CD4-positive, alpha-beta T cell treated with Interleukin-2 at 100 ng/mL for 4 hours (primary cell): ENCODE measurements around the gene CAMTA1.
"Not testable (repeated sequence)": the region's sequence is repeated elsewhere in the genome, so short reads cannot be mapped to it uniquely, and the experiment has no call there.

Experiments
- DNase-seq: peaks from one replicate; pipeline ENCODE4 v3.0.0-alpha.2; 2020; ENCODE audit warnings: low spot score

Gene CAMTA1

GRCh38 chr1:7781923-7782495 lies 996.8 kb downstream of the CAMTA1 start:
- no peak for DNase-seq

GRCh38 chr1:7783178-7783711 lies 998.0 kb downstream of the CAMTA1 start:
- peak; percentile 28 for DNase-seq

GRCh38 chr1:7783826-7784491 lies 998.7 kb downstream of the CAMTA1 start, which contains the start of gene PER3:
TSS of gene PER3 (plus strand) at chr1:7784291. CDS start at chr1:7784878, 587 bp downstream.
- DNase-seq = peak; percentile 91

GRCh38 chr1:7784492-7785071 lies 999.3 kb downstream of the CAMTA1 start:
- DNase-seq = no peak

GRCh38 chr1:7785108-7785507 lies 999.9 kb downstream of the CAMTA1 start:
- no peak for DNase-seq

GRCh38 chr1:7786795-7787194 lies 1001.5 kb downstream of the CAMTA1 start:
- DNase-seq = no peak

- DNase-seq = no peak
Measured at GRCh38 chr1:7789828-7790227, 1004.6 kb downstream of the CAMTA1 start.

- DNase-seq = not testable (repeated sequence)
Measured at GRCh38 chr1:7791027-7791426, 1005.8 kb downstream of the CAMTA1 start.

- no peak for DNase-seq
Measured at GRCh38 chr1:7795406-7795805, 1010.2 kb downstream of the CAMTA1 start.

GRCh38 chr1:7805460-7805859 lies 1020.2 kb downstream of the CAMTA1 start:
- no peak for DNase-seq

GRCh38 chr1:7808253-7808844 lies 1023.1 kb downstream of the CAMTA1 start:
- DNase-seq = peak; percentile 20

GRCh38 chr1:7809742-7810141 lies 1024.5 kb downstream of the CAMTA1 start:
- no peak for DNase-seq

- DNase-seq = no peak
Measured at GRCh38 chr1:7810395-7810794, 1025.1 kb downstream of the CAMTA1 start.

- DNase-seq = no peak
Measured at GRCh38 chr1:7811476-7811875, 1026.2 kb downstream of the CAMTA1 start.

- DNase-seq = no peak
Measured at GRCh38 chr1:7813677-7814373, 1028.6 kb downstream of the CAMTA1 start.
